Memory B cell (primary cell): ENCODE results near the gene GBA3.

ENCODE experiments used
- ATAC-seq: fragments of 150-1000 bp; cut with Tn5 transposase; 2 replicates; pipeline ENCODE4 v1.10.0; 2021; ENCODE audit warnings: low read depth, mild to moderate bottlenecking, moderate library complexity
- DNase-seq, 2 donors: peaks; one replicate each; pipeline ENCODE4 v3.0.0; 2022; ENCODE audit warnings: low spot score in 2 of 2
- H3K27ac Mint-ChIP-seq: one replicate; pipeline ENCODE4 v1.8.0; 2022; ENCODE audit warnings: mild to moderate bottlenecking, moderate library complexity, mixed read lengths
- H3K27me3 Mint-ChIP-seq: one replicate; pipeline ENCODE4 v1.8.0; 2022; ENCODE audit warnings: mixed read lengths
- H3K36me3 Mint-ChIP-seq: one replicate; pipeline ENCODE4 v1.8.0; 2022; ENCODE audit warnings: mild to moderate bottlenecking, mixed read lengths
- H3K4me1 Mint-ChIP-seq: one replicate; pipeline ENCODE4 v1.8.0; 2022; ENCODE audit warnings: mixed read lengths
- H3K4me3 Mint-ChIP-seq: one replicate; pipeline ENCODE4 v1.8.0; 2022; ENCODE audit warnings: mild to moderate bottlenecking, moderate library complexity, mixed read lengths
- H3K9me3 Mint-ChIP-seq: one replicate; pipeline ENCODE4 v1.8.0; 2022; ENCODE audit warnings: mixed read lengths

The GBA3 gene

GRCh38 chr4:22692736-22693135 lies at the start of gene GBA3:
TSS of gene GBA3 (plus strand) at chr4:22692937.
- Mint-ChIP-seq H3K4me1 (no peaks in the 10 kb centered on the region), H3K27ac (no peak within 1 kb of the TSS), H3K27me3 (no peaks in the 10 kb centered on the region), H3K9me3 (peaks cover 4% of the 10 kb centered on the region), H3K4me3 (no peak within 1 kb of the TSS), H3K36me3 (no peaks in the 10 kb centered on the region)
- ATAC-seq = no peak
- DNase-seq = no peak

- Mint-ChIP-seq H3K27ac (no peak overlapping the region), H3K4me3 (no peak overlapping the region), H3K9me3 (peaks cover 10% of the 10 kb centered on the region), H3K27me3 (no peaks in the 10 kb centered on the region), H3K4me1 (no peaks in the 10 kb centered on the region), H3K36me3 (no peaks in the 10 kb centered on the region)
- no peak for ATAC-seq
- DNase-seq = no peak
Measured at GRCh38 chr4:22643952-22644351, 48.8 kb upstream of the GBA3 start.

- Mint-ChIP-seq H3K27ac (no peak overlapping the region), H3K4me1 (no peaks in the 10 kb centered on the region), H3K27me3 (no peaks in the 10 kb centered on the region), H3K36me3 (no peaks in the 10 kb centered on the region), H3K4me3 (no peak overlapping the region), H3K9me3 (peaks cover 9% of the 10 kb centered on the region)
- DNase-seq (no peak), ATAC-seq (no peak)
Measured at GRCh38 chr4:22645481-22646182, 47.1 kb upstream of the GBA3 start.

GRCh38 chr4:22648996-22649395 lies 43.7 kb upstream of the GBA3 start:
- no peaks in the 10 kb centered on the region for H3K4me1 Mint-ChIP-seq
- H3K27ac Mint-ChIP-seq = no peak overlapping the region
- H3K27me3 Mint-ChIP-seq = no peaks in the 10 kb centered on the region
- ATAC-seq = no peak
- H3K4me3 Mint-ChIP-seq = no peak overlapping the region
- DNase-seq = no peak
- H3K36me3 Mint-ChIP-seq = no peaks in the 10 kb centered on the region
- H3K9me3 Mint-ChIP-seq = peaks cover 3% of the 10 kb centered on the region

GRCh38 chr4:22650771-22651170 lies 42.0 kb upstream of the GBA3 start:
- Mint-ChIP-seq H3K36me3 (no peaks in the 10 kb centered on the region), H3K4me1 (no peaks in the 10 kb centered on the region), H3K4me3 (no peak overlapping the region), H3K27me3 (no peaks in the 10 kb centered on the region), H3K9me3 (peaks cover 3% of the 10 kb centered on the region), H3K27ac (no peak overlapping the region)
- ATAC-seq (no peak), DNase-seq (no peak)

GRCh38 chr4:22653752-22654151 lies 39.0 kb upstream of the GBA3 start:
- H3K9me3 Mint-ChIP-seq = peaks cover 4% of the 10 kb centered on the region
- H3K4me3 Mint-ChIP-seq = no peak overlapping the region
- DNase-seq = no peak
- H3K27ac Mint-ChIP-seq = no peak overlapping the region
- H3K36me3 Mint-ChIP-seq = no peaks in the 10 kb centered on the region
- no peaks in the 10 kb centered on the region for H3K4me1 Mint-ChIP-seq
- no peak for ATAC-seq
- H3K27me3 Mint-ChIP-seq = no peaks in the 10 kb centered on the region

- H3K36me3 Mint-ChIP-seq = no peaks in the 10 kb centered on the region
- no peaks in the 10 kb centered on the region for H3K4me1 Mint-ChIP-seq
- H3K4me3 Mint-ChIP-seq = no peak overlapping the region
- H3K27me3 Mint-ChIP-seq = no peaks in the 10 kb centered on the region
- H3K27ac Mint-ChIP-seq = no peak overlapping the region
- ATAC-seq = no peak
- no peak for DNase-seq
- H3K9me3 Mint-ChIP-seq = peaks cover 4% of the 10 kb centered on the region
Measured at GRCh38 chr4:22661443-22661842, 31.3 kb upstream of the GBA3 start.

GRCh38 chr4:22667332-22667940 lies 25.3 kb upstream of the GBA3 start:
- Mint-ChIP-seq H3K4me3 (no peak overlapping the region), H3K36me3 (no peaks in the 10 kb centered on the region), H3K27ac (no peak overlapping the region), H3K27me3 (no peaks in the 10 kb centered on the region), H3K9me3 (peaks cover 2% of the 10 kb centered on the region), H3K4me1 (no peaks in the 10 kb centered on the region)
- no peak for DNase-seq
- ATAC-seq = no peak

- Mint-ChIP-seq H3K36me3 (no peaks in the 10 kb centered on the region), H3K27me3 (no peaks in the 10 kb centered on the region), H3K4me1 (no peaks in the 10 kb centered on the region), H3K4me3 (no peak overlapping the region), H3K9me3 (peaks cover 3% of the 10 kb centered on the region), H3K27ac (no peak overlapping the region)
- ATAC-seq (no peak), DNase-seq (no peak)
Measured at GRCh38 chr4:22668301-22668700, 24.4 kb upstream of the GBA3 start.

- Mint-ChIP-seq H3K27me3 (no peaks in the 10 kb centered on the region), H3K4me1 (no peaks in the 10 kb centered on the region), H3K9me3 (peaks cover 3% of the 10 kb centered on the region), H3K27ac (no peak overlapping the region), H3K4me3 (no peak overlapping the region), H3K36me3 (no peaks in the 10 kb centered on the region)
- ATAC-seq (no peak), DNase-seq (no peak)
Measured at GRCh38 chr4:22668702-22669101, 24.0 kb upstream of the GBA3 start.

- Mint-ChIP-seq H3K27ac (no peak overlapping the region), H3K36me3 (no peaks in the 10 kb centered on the region), H3K9me3 (peaks cover 6% of the 10 kb centered on the region), H3K4me1 (no peaks in the 10 kb centered on the region), H3K4me3 (no peak overlapping the region), H3K27me3 (no peaks in the 10 kb centered on the region)
- no peak for ATAC-seq
- no peak for DNase-seq
Measured at GRCh38 chr4:22670956-22671355, 21.8 kb upstream of the GBA3 start.

- Mint-ChIP-seq H3K4me1 (no peaks in the 10 kb centered on the region), H3K27ac (no peak overlapping the region), H3K36me3 (no peaks in the 10 kb centered on the region), H3K27me3 (no peaks in the 10 kb centered on the region), H3K4me3 (no peak overlapping the region), H3K9me3 (peaks cover 6% of the 10 kb centered on the region)
- DNase-seq (no peak), ATAC-seq (no peak)
Measured at GRCh38 chr4:22672519-22672918, 20.2 kb upstream of the GBA3 start.

- DNase-seq (no peak), ATAC-seq (no peak)
- no peak overlapping the region for H3K27ac Mint-ChIP-seq
- H3K9me3 Mint-ChIP-seq = peaks cover 6% of the 10 kb centered on the region
- no peaks in the 10 kb centered on the region for H3K36me3 Mint-ChIP-seq
- H3K4me3 Mint-ChIP-seq = no peak overlapping the region
- H3K4me1 Mint-ChIP-seq = no peaks in the 10 kb centered on the region
- H3K27me3 Mint-ChIP-seq = no peaks in the 10 kb centered on the region
Measured at GRCh38 chr4:22672944-22673343, 19.8 kb upstream of the GBA3 start.

GRCh38 chr4:22674700-22675099 lies 18.0 kb upstream of the GBA3 start:
- Mint-ChIP-seq H3K27ac (no peak overlapping the region), H3K9me3 (peaks cover 6% of the 10 kb centered on the region), H3K36me3 (no peaks in the 10 kb centered on the region), H3K4me3 (no peak overlapping the region), H3K4me1 (no peaks in the 10 kb centered on the region), H3K27me3 (no peaks in the 10 kb centered on the region)
- ATAC-seq = no peak
- DNase-seq = no peak

GRCh38 chr4:22676063-22676462 lies 16.7 kb upstream of the GBA3 start:
- DNase-seq (no peak), ATAC-seq (no peak)

More at GRCh38 chr4:22676063-22676462, 16.7 kb upstream of the GBA3 start:
- no peaks in the 10 kb centered on the region for H3K36me3 Mint-ChIP-seq
- no peaks in the 10 kb centered on the region for H3K4me1 Mint-ChIP-seq
- no peaks in the 10 kb centered on the region for H3K27me3 Mint-ChIP-seq
- H3K27ac Mint-ChIP-seq = no peak overlapping the region
- H3K4me3 Mint-ChIP-seq = no peak overlapping the region
- peaks cover 7% of the 10 kb centered on the region for H3K9me3 Mint-ChIP-seq
